ENCODE results near the gene TRIM9. TPM values are rescaled to one million over a fixed set of nuclear protein-coding genes. Genes with fewer than 3 reads are reported as not detected.

TRIM9 gene
- total RNA-seq, 1 donor = 1.1 TPM

- TF ChIP-seq, protein P1, sequence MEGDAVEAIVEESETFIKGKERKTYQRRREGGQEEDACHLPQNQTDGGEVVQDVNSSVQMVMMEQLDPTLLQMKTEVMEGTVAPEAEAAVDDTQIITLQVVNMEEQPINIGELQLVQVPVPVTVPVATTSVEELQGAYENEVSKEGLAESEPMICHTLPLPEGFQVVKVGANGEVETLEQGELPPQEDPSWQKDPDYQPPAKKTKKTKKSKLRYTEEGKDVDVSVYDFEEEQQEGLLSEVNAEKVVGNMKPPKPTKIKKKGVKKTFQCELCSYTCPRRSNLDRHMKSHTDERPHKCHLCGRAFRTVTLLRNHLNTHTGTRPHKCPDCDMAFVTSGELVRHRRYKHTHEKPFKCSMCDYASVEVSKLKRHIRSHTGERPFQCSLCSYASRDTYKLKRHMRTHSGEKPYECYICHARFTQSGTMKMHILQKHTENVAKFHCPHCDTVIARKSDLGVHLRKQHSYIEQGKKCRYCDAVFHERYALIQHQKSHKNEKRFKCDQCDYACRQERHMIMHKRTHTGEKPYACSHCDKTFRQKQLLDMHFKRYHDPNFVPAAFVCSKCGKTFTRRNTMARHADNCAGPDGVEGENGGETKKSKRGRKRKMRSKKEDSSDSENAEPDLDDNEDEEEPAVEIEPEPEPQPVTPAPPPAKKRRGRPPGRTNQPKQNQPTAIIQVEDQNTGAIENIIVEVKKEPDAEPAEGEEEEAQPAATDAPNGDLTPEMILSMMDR (IDR thresholded peaks at IDR 0.05; ENCODE audit: extremely low read depth, low read depth, low read length) = no peak
- Histone ChIP-seq H4K20me1 (ENCODE audit: insufficient read depth, low read length) (no peaks in the 10 kb centered on the region), H3K27me3 (ENCODE audit: insufficient read depth, low read length) (peaks cover 3% of the 10 kb centered on the region)
Measured at GRCh38 chr14:51058382-51058781, 36.5 kb downstream of the TRIM9 start.

DNA sequence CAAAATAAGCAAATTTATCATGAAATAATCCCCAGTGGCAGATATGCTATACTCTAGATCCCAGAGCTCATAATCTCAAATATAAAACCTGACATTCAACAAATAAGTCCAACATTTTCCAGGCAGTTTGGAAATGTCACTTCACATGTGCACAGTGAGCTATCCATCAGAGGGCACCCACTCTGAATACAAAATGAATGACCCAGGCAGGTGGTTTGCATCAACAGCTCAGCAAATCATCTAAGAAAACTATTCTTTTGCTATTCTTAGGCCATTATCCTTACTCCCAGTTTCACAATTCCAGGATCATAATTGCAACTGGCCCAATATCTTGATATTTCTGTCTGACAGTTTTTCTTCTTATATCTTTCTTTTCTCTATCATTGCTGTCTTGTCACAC lies 38.5 kb downstream of the TRIM9 start:
- Histone ChIP-seq H3K4me3 (ENCODE audit: insufficient read depth, low read length) (no peak overlapping the region), H2AFZ (ENCODE audit: low read length) (no peak overlapping the region), H3K27me3 (ENCODE audit: insufficient read depth, low read length) (peaks cover 3% of the 10 kb centered on the region), H3K36me3 (ENCODE audit: insufficient read depth, low read length) (no peaks in the 10 kb centered on the region), H3K27ac (ENCODE audit: low read depth, low read length) (no peak overlapping the region), H3K4me1 (ENCODE audit: insufficient read depth, low read length) (no peaks in the 10 kb centered on the region), H4K20me1 (ENCODE audit: insufficient read depth, low read length) (no peaks in the 10 kb centered on the region), H3K4me2 (ENCODE audit: insufficient read depth, low read length) (no peak overlapping the region), H3K79me2 (ENCODE audit: insufficient read depth, low read length) (no peaks in the 10 kb centered on the region), H3K9me3 (ENCODE audit: low read depth, low read length) (no peaks in the 10 kb centered on the region)
- TF ChIP-seq, protein P1 (IDR thresholded peaks at IDR 0.05; ENCODE audit: extremely low read depth, low read depth, low read length) = no peak
- peak; percentile 58 for DNase-seq (ENCODE audit: insufficient read length, low spot score, missing footprints)

More at GRCh38 chr14:51058382-51058781, 36.5 kb downstream of the TRIM9 start:
- Histone ChIP-seq H3K4me1 (ENCODE audit: insufficient read depth, low read length) (no peaks in the 10 kb centered on the region), H3K4me2 (ENCODE audit: insufficient read depth, low read length) (no peak overlapping the region), H2AFZ (ENCODE audit: low read length) (no peak overlapping the region), H3K79me2 (ENCODE audit: insufficient read depth, low read length) (no peaks in the 10 kb centered on the region), H3K27ac (ENCODE audit: low read depth, low read length) (no peak overlapping the region), H3K36me3 (ENCODE audit: insufficient read depth, low read length) (no peaks in the 10 kb centered on the region), H3K4me3 (ENCODE audit: insufficient read depth, low read length) (no peak overlapping the region), H3K9me3 (ENCODE audit: low read depth, low read length) (no peaks in the 10 kb centered on the region)
- DNase-seq (ENCODE audit: insufficient read length, low spot score, missing footprints) = no peak

DNA sequence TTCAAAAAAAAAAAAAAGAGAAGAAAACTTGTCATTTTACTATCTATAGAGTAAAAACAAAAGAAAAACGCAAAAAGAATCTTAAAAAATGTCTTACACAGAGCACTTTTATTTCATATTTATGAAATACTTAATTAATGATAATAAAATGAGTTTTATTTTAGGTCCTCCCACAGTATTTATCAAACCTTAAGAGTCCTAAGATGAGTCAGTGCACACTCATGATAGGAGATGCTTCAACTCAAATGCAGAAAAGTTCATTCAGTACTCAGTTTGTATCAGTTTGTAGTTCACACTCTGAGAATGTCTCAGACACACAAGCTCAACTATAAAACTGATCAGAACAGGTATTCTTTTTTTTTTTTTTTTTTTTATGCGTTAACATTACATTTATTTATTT lies 41.7 kb downstream of the TRIM9 start:
- H3K4me2 ChIP-seq (ENCODE audit: insufficient read depth, low read length) = no peak overlapping the region
- no peak overlapping the region for H2AFZ ChIP-seq (ENCODE audit: low read length)
- peak; percentile 64 for DNase-seq (ENCODE audit: insufficient read length, low spot score, missing footprints)
- no peaks in the 10 kb centered on the region for H3K79me2 ChIP-seq (ENCODE audit: insufficient read depth, low read length)
- TF ChIP-seq, protein P1 (IDR thresholded peaks at IDR 0.05; ENCODE audit: extremely low read depth, low read depth, low read length) = no peak
- no peaks in the 10 kb centered on the region for H3K36me3 ChIP-seq (ENCODE audit: insufficient read depth, low read length)
- H3K4me1 ChIP-seq (ENCODE audit: insufficient read depth, low read length) = no peaks in the 10 kb centered on the region
- H4K20me1 ChIP-seq (ENCODE audit: insufficient read depth, low read length) = no peaks in the 10 kb centered on the region
- no peak overlapping the region for H3K4me3 ChIP-seq (ENCODE audit: insufficient read depth, low read length)
- no peak overlapping the region for H3K27ac ChIP-seq (ENCODE audit: low read depth, low read length)
- peaks cover 13% of the 10 kb centered on the region for H3K27me3 ChIP-seq (ENCODE audit: insufficient read depth, low read length)
- H3K9me3 ChIP-seq (ENCODE audit: low read depth, low read length) = no peaks in the 10 kb centered on the region

DNA sequence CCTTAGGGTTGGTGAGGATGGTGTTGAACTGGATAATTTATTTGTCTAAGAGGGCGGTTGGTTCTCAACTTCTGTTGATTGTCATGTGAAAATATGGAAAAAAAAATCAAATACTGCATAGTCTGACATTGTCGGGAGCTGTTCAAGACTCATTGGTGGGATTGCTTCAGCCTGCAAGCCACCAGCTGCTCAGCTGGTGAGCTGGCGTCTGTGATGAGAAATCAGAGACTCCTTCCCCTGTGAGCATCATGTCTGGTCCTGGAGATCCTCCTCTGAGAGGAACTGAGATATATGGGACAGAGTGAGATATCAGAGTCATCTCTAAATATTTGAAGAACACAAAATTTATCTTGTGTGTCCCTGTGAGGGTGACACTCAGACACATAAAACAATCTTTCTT lies 49.9 kb downstream of the TRIM9 start:
- H3K4me3 ChIP-seq (ENCODE audit: insufficient read depth, low read length) = no peak overlapping the region
- H3K36me3 ChIP-seq (ENCODE audit: insufficient read depth, low read length) = no peaks in the 10 kb centered on the region
- no peak overlapping the region for H3K27ac ChIP-seq (ENCODE audit: low read depth, low read length)
- H3K9me3 ChIP-seq (ENCODE audit: low read depth, low read length) = no peaks in the 10 kb centered on the region
- TF ChIP-seq, protein P1 (IDR thresholded peaks at IDR 0.05; ENCODE audit: extremely low read depth, low read depth, low read length) = no peak
- H3K79me2 ChIP-seq (ENCODE audit: insufficient read depth, low read length) = no peaks in the 10 kb centered on the region
- H3K27me3 ChIP-seq (ENCODE audit: insufficient read depth, low read length) = peaks cover 50% of the 10 kb centered on the region
- no peak overlapping the region for H3K4me2 ChIP-seq (ENCODE audit: insufficient read depth, low read length)
- no peaks in the 10 kb centered on the region for H4K20me1 ChIP-seq (ENCODE audit: insufficient read depth, low read length)
- H3K4me1 ChIP-seq (ENCODE audit: insufficient read depth, low read length) = no peaks in the 10 kb centered on the region
- DNase-seq (ENCODE audit: insufficient read length, low spot score, missing footprints) = no peak
- no peak overlapping the region for H2AFZ ChIP-seq (ENCODE audit: low read length)

All from osteoblast (primary cell).